KMS-11 (cell line): Measurements from ENCODE around the gene SP3.

ENCODE experiments used
- H2AFZ ChIP-seq: fragments of 200-600 bp; sonication (generic); 2 replicates; pipeline ENCODE4 v1.6.1; 2016; ENCODE audit warnings: antibody characterized with exemption, mixed run types, low read depth
- H3K27ac ChIP-seq: fragments of 200-600 bp; sonication (generic); 2 replicates; pipeline ENCODE4 v1.6.1; 2016; ENCODE audit warnings: mild to moderate bottlenecking, mixed run types
- H3K27me3 ChIP-seq: fragments of 200-600 bp; sonication (generic); 2 replicates; pipeline ENCODE4 v1.6.1; 2017; ENCODE audit warnings: mild to moderate bottlenecking, low read depth, mixed run types, moderate library complexity; ENCODE audit not compliant: insufficient read depth
- H3K36me3 ChIP-seq: fragments of 200-600 bp; sonication (generic); 2 replicates; pipeline ENCODE4 v1.6.1; 2017; ENCODE audit warnings: mild to moderate bottlenecking, mixed run types; ENCODE audit not compliant: insufficient read depth
- H3K4me1 ChIP-seq: fragments of 200-600 bp; sonication (generic); 2 replicates; pipeline ENCODE4 v1.6.1; 2016; ENCODE audit warnings: mild to moderate bottlenecking, low read depth, mixed run types; ENCODE audit not compliant: poor library complexity, severe bottlenecking
- H3K4me2 ChIP-seq: fragments of 200-600 bp; sonication (generic); 2 replicates; pipeline ENCODE4 v1.7.0; 2016; ENCODE audit warnings: mild to moderate bottlenecking, mixed run types
- H3K4me3 ChIP-seq: fragments of 200-600 bp; sonication (generic); IDR thresholded peaks from 2 replicates; pipeline ENCODE4 v1.6.1; 2017; ENCODE audit warnings: low read depth, low read length, mixed read lengths; ENCODE audit not compliant: insufficient read depth
- H3K79me2 ChIP-seq: fragments of 200-600 bp; sonication (generic); 2 replicates; pipeline ENCODE4 v1.6.1; 2016; ENCODE audit warnings: low read depth, mixed run types; ENCODE audit not compliant: insufficient read depth
- H3K9ac ChIP-seq: fragments of 200-600 bp; sonication (generic); 2 replicates; pipeline ENCODE4 v1.6.1; 2016; ENCODE audit warnings: mild to moderate bottlenecking, mixed run types
- H4K20me1 ChIP-seq: fragments of 200-600 bp; sonication (generic); 2 replicates; pipeline ENCODE4 v1.6.1; 2016; ENCODE audit warnings: mild to moderate bottlenecking, mixed run types; ENCODE audit not compliant: insufficient read depth
- CTCF ChIP-seq: fragments of 200-600 bp; sonication (generic); conservative IDR thresholded peaks from 2 replicates; pipeline ENCODE4 v1.6.1; 2017; ENCODE audit warnings: low read depth, mild to moderate bottlenecking, antibody characterized with exemption, low read length, moderate library complexity, mixed read lengths

Gene SP3

GRCh38 chr2:174012347-174013314 lies 47.5 kb upstream of the SP3 start:
- no peaks in the 10 kb centered on the region for H3K4me1 ChIP-seq
- H3K79me2 ChIP-seq, result no peaks in the 10 kb centered on the region
- no peak overlapping the region for H3K4me3 ChIP-seq
- H3K4me2 ChIP-seq, result no peak overlapping the region
- H3K27me3 ChIP-seq, result no peaks in the 10 kb centered on the region
- no peak overlapping the region for H3K9ac ChIP-seq
- no peak for TF ChIP-seq CTCF
- no peaks in the 10 kb centered on the region for H4K20me1 ChIP-seq
- H3K36me3 ChIP-seq, result no peaks in the 10 kb centered on the region
- H2AFZ ChIP-seq, result no peak overlapping the region
- H3K27ac ChIP-seq, result no peak overlapping the region

- H3K4me1 ChIP-seq, result no peaks in the 10 kb centered on the region
- H3K27me3 ChIP-seq, result no peaks in the 10 kb centered on the region
- H4K20me1 ChIP-seq, result no peaks in the 10 kb centered on the region
- H3K9ac ChIP-seq, result no peak overlapping the region
- H3K36me3 ChIP-seq, result no peaks in the 10 kb centered on the region
- no peak overlapping the region for H2AFZ ChIP-seq
- no peak overlapping the region for H3K4me3 ChIP-seq
- no peak overlapping the region for H3K27ac ChIP-seq
- TF ChIP-seq CTCF, result no peak
- no peak overlapping the region for H3K4me2 ChIP-seq
- no peaks in the 10 kb centered on the region for H3K79me2 ChIP-seq
Measured at GRCh38 chr2:174011796-174012195, 46.6 kb upstream of the SP3 start.

GRCh38 chr2:174011173-174011572 lies 46.0 kb upstream of the SP3 start:
- no peaks in the 10 kb centered on the region for H3K27me3 ChIP-seq
- H3K9ac ChIP-seq, result no peak overlapping the region
- no peaks in the 10 kb centered on the region for H3K79me2 ChIP-seq
- H3K4me3 ChIP-seq, result no peak overlapping the region
- H3K36me3 ChIP-seq, result no peaks in the 10 kb centered on the region
- H4K20me1 ChIP-seq, result no peaks in the 10 kb centered on the region
- no peak overlapping the region for H2AFZ ChIP-seq
- no peak overlapping the region for H3K27ac ChIP-seq
- no peak for TF ChIP-seq CTCF
- H3K4me1 ChIP-seq, result no peaks in the 10 kb centered on the region
- no peak overlapping the region for H3K4me2 ChIP-seq

- Histone ChIP-seq H3K4me2 (no peak overlapping the region), H3K79me2 (no peaks in the 10 kb centered on the region), H3K36me3 (no peaks in the 10 kb centered on the region), H3K4me3 (no peak overlapping the region), H3K4me1 (no peaks in the 10 kb centered on the region), H3K27ac (no peak overlapping the region), H2AFZ (no peak overlapping the region), H3K27me3 (no peaks in the 10 kb centered on the region), H3K9ac (no peak overlapping the region), H4K20me1 (no peaks in the 10 kb centered on the region)
- TF ChIP-seq CTCF, result no peak
Measured at GRCh38 chr2:174009488-174010223, 44.5 kb upstream of the SP3 start.
